Nephron progenitor cell (in vitro differentiated cells): ENCODE results near the gene KRT33B.

Experiments
- DNase-seq: peaks from one replicate; pipeline ENCODE4 v3.0.0; 2021
- H3K27ac Mint-ChIP-seq: 2 replicates; pipeline ENCODE4 v1.8.0; 2021; ENCODE audit warnings: mild to moderate bottlenecking, moderate library complexity, mixed read lengths
- H3K27me3 Mint-ChIP-seq: 2 replicates; pipeline ENCODE4 v1.8.0; 2021; ENCODE audit warnings: mild to moderate bottlenecking, low read depth, mixed read lengths; ENCODE audit not compliant: poor library complexity
- H3K36me3 Mint-ChIP-seq: 2 replicates; pipeline ENCODE4 v1.8.0; 2021; ENCODE audit warnings: low read depth, mixed read lengths
- H3K4me1 Mint-ChIP-seq: 2 replicates; pipeline ENCODE4 v1.8.0; 2021; ENCODE audit warnings: mixed read lengths
- H3K4me3 Mint-ChIP-seq: 2 replicates; pipeline ENCODE4 v1.8.0; 2021; ENCODE audit warnings: mild to moderate bottlenecking, moderate library complexity, mixed read lengths
- H3K9me3 Mint-ChIP-seq: 2 replicates; pipeline ENCODE4 v1.8.0; 2021; ENCODE audit warnings: mild to moderate bottlenecking, moderate library complexity, mixed read lengths
- CTCF ChIP-seq: fragments of 200-600 bp; sonication (generic); IDR thresholded peaks from 2 replicates; pipeline ENCODE4 v1.5.0; 2021; ENCODE audit warnings: antibody characterized with exemption

The KRT33B gene

DNA sequence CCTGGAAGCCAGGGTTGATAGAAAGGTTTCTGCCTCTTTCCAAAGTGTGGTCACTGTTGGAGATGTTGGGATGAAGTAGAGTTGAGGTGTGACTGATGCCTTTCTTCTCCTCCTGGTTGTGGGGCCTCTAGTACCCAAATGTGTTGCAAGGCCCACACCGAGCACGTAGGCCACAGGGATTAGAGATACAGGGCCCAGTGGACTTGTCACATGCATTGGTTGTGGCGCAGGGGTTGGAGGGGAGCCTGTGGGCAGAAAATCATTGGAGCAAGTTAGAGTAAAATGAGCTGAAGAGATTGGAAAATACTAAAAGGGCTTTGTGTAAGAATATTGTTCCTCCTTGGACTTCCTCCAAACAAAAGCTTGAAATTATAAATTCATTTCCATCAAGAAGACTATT, 23.6 kb downstream of the KRT33B start:
- peaks cover 5% of the 10 kb centered on the region for H3K36me3 Mint-ChIP-seq
- H3K4me3 Mint-ChIP-seq = no peak overlapping the region
- no peak for DNase-seq
- no peak overlapping the region for H3K27ac Mint-ChIP-seq
- no peak for TF ChIP-seq CTCF
- H3K4me1 Mint-ChIP-seq = peaks cover 7% of the 10 kb centered on the region
- H3K27me3 Mint-ChIP-seq = peaks cover 9% of the 10 kb centered on the region
- peaks cover 18% of the 10 kb centered on the region for H3K9me3 Mint-ChIP-seq

GRCh38 chr17:41343029-41343428, 26.6 kb downstream of the KRT33B start:
- H3K36me3 Mint-ChIP-seq = peaks cover 5% of the 10 kb centered on the region
- peaks cover 6% of the 10 kb centered on the region for H3K27me3 Mint-ChIP-seq
- no peak for TF ChIP-seq CTCF
- peak overlapping the region; percentile 19 for H3K27ac Mint-ChIP-seq
- H3K4me3 Mint-ChIP-seq = no peak overlapping the region
- no peak for DNase-seq
- H3K4me1 Mint-ChIP-seq = peaks cover 18% of the 10 kb centered on the region
- H3K9me3 Mint-ChIP-seq = peaks cover 18% of the 10 kb centered on the region

DNA sequence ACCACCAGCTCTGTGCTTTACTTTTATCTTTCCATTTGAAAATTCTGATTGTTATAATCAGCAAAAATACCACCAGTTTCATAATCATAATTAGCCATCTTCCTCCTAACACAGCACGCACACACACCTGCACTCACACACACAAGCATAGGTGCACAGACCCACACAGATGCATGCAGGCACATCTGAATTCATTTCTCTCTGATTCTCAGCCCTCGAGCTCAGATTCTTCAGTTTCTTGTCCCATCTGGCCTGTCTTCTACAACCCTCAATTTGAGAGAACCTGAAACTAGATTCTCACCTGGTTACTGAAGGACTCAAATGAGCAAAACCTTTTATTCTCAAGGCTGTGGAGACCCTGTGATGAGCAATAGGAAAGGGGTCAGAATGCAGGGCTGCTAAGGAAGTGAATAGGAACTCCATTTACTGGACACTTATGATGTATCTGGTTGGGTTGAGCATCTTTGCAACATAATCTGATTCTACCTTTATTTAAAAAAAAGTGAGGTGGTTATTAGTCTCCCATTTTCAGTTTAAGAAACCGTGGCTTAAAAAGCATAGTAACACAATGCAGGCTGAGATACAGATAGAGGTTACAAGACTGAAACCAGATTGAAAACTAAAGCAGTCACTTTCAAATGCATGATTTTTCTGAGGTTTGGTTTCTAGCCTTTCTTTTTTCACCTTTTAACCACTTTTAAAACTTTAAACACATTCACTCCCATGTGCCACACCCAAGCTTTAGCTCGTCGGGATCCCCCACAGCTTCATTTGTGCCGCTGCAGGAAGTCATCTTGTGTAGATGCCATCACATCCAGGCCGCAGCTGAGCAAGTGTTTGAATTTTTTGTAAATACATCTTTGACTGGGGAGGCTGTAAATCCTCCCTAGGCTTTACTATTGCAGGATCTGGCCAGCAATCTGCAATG, 28.4 kb downstream of the KRT33B start:
- DNase-seq = no peak

DNA sequence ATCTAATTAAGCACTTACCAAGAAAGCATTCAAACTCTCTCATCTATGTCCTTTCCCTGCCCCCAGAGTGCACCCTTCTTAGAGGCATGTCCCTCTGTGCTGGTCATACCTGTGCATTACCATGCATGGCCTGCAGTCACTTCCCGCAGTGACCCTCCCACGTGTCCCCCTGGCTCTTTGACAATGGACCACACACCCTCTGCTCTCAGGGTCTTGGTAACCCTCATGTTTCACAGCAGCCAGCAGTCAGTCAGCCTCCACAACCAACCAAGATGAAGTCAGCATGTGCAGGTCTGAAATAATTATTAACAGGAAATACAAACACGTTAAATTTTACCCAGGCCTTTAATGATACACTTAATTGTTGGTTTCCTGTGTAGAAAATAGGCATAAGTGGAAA, 29.1 kb downstream of the KRT33B start:
- peaks cover 18% of the 10 kb centered on the region for H3K9me3 Mint-ChIP-seq
- peaks cover 5% of the 10 kb centered on the region for H3K36me3 Mint-ChIP-seq
- H3K27me3 Mint-ChIP-seq = peaks cover 2% of the 10 kb centered on the region
- no peak overlapping the region for H3K4me3 Mint-ChIP-seq
- no peak for TF ChIP-seq CTCF
- no peak for DNase-seq
- H3K4me1 Mint-ChIP-seq = peaks cover 18% of the 10 kb centered on the region
- no peak overlapping the region for H3K27ac Mint-ChIP-seq

More for the DNA sequence above, 28.4 kb downstream of the KRT33B start:
- Mint-ChIP-seq H3K4me1 (peaks cover 18% of the 10 kb centered on the region), H3K27ac (no peak overlapping the region), H3K9me3 (peaks cover 18% of the 10 kb centered on the region), H3K4me3 (no peak overlapping the region), H3K27me3 (peaks cover 5% of the 10 kb centered on the region), H3K36me3 (peaks cover 5% of the 10 kb centered on the region)
- TF ChIP-seq CTCF = no peak

- peaks cover 18% of the 10 kb centered on the region for H3K4me1 Mint-ChIP-seq
- H3K9me3 Mint-ChIP-seq = peaks cover 18% of the 10 kb centered on the region
- no peak overlapping the region for H3K27ac Mint-ChIP-seq
- peaks cover 2% of the 10 kb centered on the region for H3K27me3 Mint-ChIP-seq
- no peak for DNase-seq
- no peak overlapping the region for H3K4me3 Mint-ChIP-seq
- TF ChIP-seq CTCF = no peak
- H3K36me3 Mint-ChIP-seq = peaks cover 5% of the 10 kb centered on the region
Measured at GRCh38 chr17:41339571-41340172, 29.9 kb downstream of the KRT33B start.
